Measurements from ENCODE around the gene ZNF140.

Gene ZNF140

GRCh38 chr12:133080368-133081158 lies at the start of gene ZNF140:
TSS of gene ZNF140 (plus strand) at chr12:133080923. CDS start at chr12:133081321, 398 bp downstream.
- H3K4me1 ChIP-seq (ENCODE audit: control insufficient read depth, insufficient read depth, low read length), result no peaks in the 10 kb centered on the region
- no peaks in the 10 kb centered on the region for H3K27me3 ChIP-seq (ENCODE audit: control insufficient read depth, insufficient read depth, low read length)
- peak within 1 kb of the TSS; percentile 89 for H3K4me3 ChIP-seq (ENCODE audit: low read depth, low read length)
- peak within 1 kb of the TSS; percentile 88 for H3K9ac ChIP-seq (ENCODE audit: low read depth, low read length)
- H3K36me3 ChIP-seq (ENCODE audit: control insufficient read depth, insufficient read depth, low read length), result peaks cover 18% of the 10 kb centered on the region
- H3K9me3 ChIP-seq (ENCODE audit: control insufficient read depth, insufficient read depth, low read length), result peaks cover 8% of the 10 kb centered on the region

GRCh38 chr12:133037207-133038005 lies 43.3 kb upstream of the ZNF140 start, which contains the start of gene ZNF84:
TSS of gene ZNF84 (plus strand) at chr12:133037509. CDS start at chr12:133041468, 3,959 bp downstream.
- peaks cover 15% of the 10 kb centered on the region for H3K36me3 ChIP-seq (ENCODE audit: control insufficient read depth, insufficient read depth, low read length)
- no peaks in the 10 kb centered on the region for H3K9me3 ChIP-seq (ENCODE audit: control insufficient read depth, insufficient read depth, low read length)
- no peaks in the 10 kb centered on the region for H3K27me3 ChIP-seq (ENCODE audit: control insufficient read depth, insufficient read depth, low read length)
- H3K9ac ChIP-seq (ENCODE audit: low read depth, low read length), result peak within 1 kb of the TSS; percentile 63
- H3K4me1 ChIP-seq (ENCODE audit: control insufficient read depth, insufficient read depth, low read length), result no peaks in the 10 kb centered on the region
- H3K4me3 ChIP-seq (ENCODE audit: low read depth, low read length), result peak within 1 kb of the TSS; percentile 72

GRCh38 chr12:133038118-133038709 lies 42.5 kb upstream of the ZNF140 start:
- Histone ChIP-seq H3K27me3 (ENCODE audit: control insufficient read depth, insufficient read depth, low read length) (no peaks in the 10 kb centered on the region), H3K9me3 (ENCODE audit: control insufficient read depth, insufficient read depth, low read length) (peaks cover 4% of the 10 kb centered on the region), H3K9ac (ENCODE audit: low read depth, low read length) (peak overlapping the region; percentile 63), H3K4me3 (ENCODE audit: low read depth, low read length) (peak overlapping the region; percentile 72), H3K4me1 (ENCODE audit: control insufficient read depth, insufficient read depth, low read length) (no peaks in the 10 kb centered on the region), H3K36me3 (ENCODE audit: control insufficient read depth, insufficient read depth, low read length) (peaks cover 18% of the 10 kb centered on the region)

- H3K27me3 ChIP-seq (ENCODE audit: control insufficient read depth, insufficient read depth, low read length), result no peaks in the 10 kb centered on the region
- H3K4me1 ChIP-seq (ENCODE audit: control insufficient read depth, insufficient read depth, low read length), result no peaks in the 10 kb centered on the region
- no peak overlapping the region for H3K9ac ChIP-seq (ENCODE audit: low read depth, low read length)
- peaks cover 63% of the 10 kb centered on the region for H3K9me3 ChIP-seq (ENCODE audit: control insufficient read depth, insufficient read depth, low read length)
- no peak overlapping the region for H3K4me3 ChIP-seq (ENCODE audit: low read depth, low read length)
- peaks cover 56% of the 10 kb centered on the region for H3K36me3 ChIP-seq (ENCODE audit: control insufficient read depth, insufficient read depth, low read length)
Observed at GRCh38 chr12:133046698-133047097, 34.0 kb upstream of the ZNF140 start.

- Histone ChIP-seq H3K36me3 (ENCODE audit: control insufficient read depth, insufficient read depth, low read length) (peaks cover 30% of the 10 kb centered on the region), H3K4me3 (ENCODE audit: low read depth, low read length) (peak overlapping the region; percentile 16), H3K9ac (ENCODE audit: low read depth, low read length) (no peak overlapping the region), H3K4me1 (ENCODE audit: control insufficient read depth, insufficient read depth, low read length) (no peaks in the 10 kb centered on the region), H3K27me3 (ENCODE audit: control insufficient read depth, insufficient read depth, low read length) (no peaks in the 10 kb centered on the region), H3K9me3 (ENCODE audit: control insufficient read depth, insufficient read depth, low read length) (peaks cover 64% of the 10 kb centered on the region)
Observed at GRCh38 chr12:133057446-133057845, 23.3 kb upstream of the ZNF140 start.

- peaks cover 59% of the 10 kb centered on the region for H3K9me3 ChIP-seq (ENCODE audit: control insufficient read depth, insufficient read depth, low read length)
- H3K27me3 ChIP-seq (ENCODE audit: control insufficient read depth, insufficient read depth, low read length), result no peaks in the 10 kb centered on the region
- H3K4me3 ChIP-seq (ENCODE audit: low read depth, low read length), result peak overlapping the region; percentile 16
- H3K9ac ChIP-seq (ENCODE audit: low read depth, low read length), result no peak overlapping the region
- H3K36me3 ChIP-seq (ENCODE audit: control insufficient read depth, insufficient read depth, low read length), result peaks cover 24% of the 10 kb centered on the region
- no peaks in the 10 kb centered on the region for H3K4me1 ChIP-seq (ENCODE audit: control insufficient read depth, insufficient read depth, low read length)
Observed at GRCh38 chr12:133058203-133059113, 22.3 kb upstream of the ZNF140 start.

GRCh38 chr12:133061954-133062353 lies 18.8 kb upstream of the ZNF140 start:
- no peak overlapping the region for H3K4me3 ChIP-seq (ENCODE audit: low read depth, low read length)
- no peak overlapping the region for H3K9ac ChIP-seq (ENCODE audit: low read depth, low read length)
- H3K36me3 ChIP-seq (ENCODE audit: control insufficient read depth, insufficient read depth, low read length), result peaks cover 12% of the 10 kb centered on the region
- peaks cover 47% of the 10 kb centered on the region for H3K9me3 ChIP-seq (ENCODE audit: control insufficient read depth, insufficient read depth, low read length)
- H3K27me3 ChIP-seq (ENCODE audit: control insufficient read depth, insufficient read depth, low read length), result no peaks in the 10 kb centered on the region
- H3K4me1 ChIP-seq (ENCODE audit: control insufficient read depth, insufficient read depth, low read length), result no peaks in the 10 kb centered on the region

GRCh38 chr12:133063556-133063955 lies 17.2 kb upstream of the ZNF140 start:
- Histone ChIP-seq H3K36me3 (ENCODE audit: control insufficient read depth, insufficient read depth, low read length) (peaks cover under 1% of the 10 kb centered on the region), H3K4me3 (ENCODE audit: low read depth, low read length) (no peak overlapping the region), H3K9ac (ENCODE audit: low read depth, low read length) (no peak overlapping the region), H3K4me1 (ENCODE audit: control insufficient read depth, insufficient read depth, low read length) (no peaks in the 10 kb centered on the region), H3K27me3 (ENCODE audit: control insufficient read depth, insufficient read depth, low read length) (no peaks in the 10 kb centered on the region), H3K9me3 (ENCODE audit: control insufficient read depth, insufficient read depth, low read length) (peaks cover 31% of the 10 kb centered on the region)

GRCh38 chr12:133073836-133074235 lies 6.9 kb upstream of the ZNF140 start:
- Histone ChIP-seq H3K4me3 (ENCODE audit: low read depth, low read length) (no peak overlapping the region), H3K36me3 (ENCODE audit: control insufficient read depth, insufficient read depth, low read length) (no peaks in the 10 kb centered on the region), H3K4me1 (ENCODE audit: control insufficient read depth, insufficient read depth, low read length) (no peaks in the 10 kb centered on the region), H3K9ac (ENCODE audit: low read depth, low read length) (no peak overlapping the region), H3K27me3 (ENCODE audit: control insufficient read depth, insufficient read depth, low read length) (no peaks in the 10 kb centered on the region), H3K9me3 (ENCODE audit: control insufficient read depth, insufficient read depth, low read length) (peaks cover 5% of the 10 kb centered on the region)

GRCh38 chr12:133080026-133080367 lies 726 bp upstream of the ZNF140 start:
- peak overlapping the region; percentile 87 for H3K9ac ChIP-seq (ENCODE audit: low read depth, low read length)
- no peaks in the 10 kb centered on the region for H3K4me1 ChIP-seq (ENCODE audit: control insufficient read depth, insufficient read depth, low read length)
- H3K27me3 ChIP-seq (ENCODE audit: control insufficient read depth, insufficient read depth, low read length), result no peaks in the 10 kb centered on the region
- peaks cover 13% of the 10 kb centered on the region for H3K36me3 ChIP-seq (ENCODE audit: control insufficient read depth, insufficient read depth, low read length)
- peaks cover 8% of the 10 kb centered on the region for H3K9me3 ChIP-seq (ENCODE audit: control insufficient read depth, insufficient read depth, low read length)
- peak overlapping the region; percentile 89 for H3K4me3 ChIP-seq (ENCODE audit: low read depth, low read length)
